Globus pallidus (tissue), 1 donor: ENCODE results near the gene CRLF3.
"Not testable (repeated sequence)": the region's sequence is repeated elsewhere in the genome, so short reads cannot be mapped to it uniquely, and the experiment has no call there.

Source experiments
- DNase-seq: peaks from one replicate; pipeline ENCODE4 v3.0.0-alpha.2; 2015; ENCODE audit warnings: low spot score

The CRLF3 gene

GRCh38 chr17:30824356-30825145 lies at the start of gene CRLF3:
TSS of gene CRLF3 (minus strand) at chr17:30824692. CDS start at chr17:30824651, 41 bp downstream.
- peak; percentile 89 for DNase-seq

- no peak for DNase-seq
These were observed 44.5 kb upstream of the CRLF3 start for GRCh38 chr17:30869005-30869404.

GRCh38 chr17:30864636-30865035 lies 40.1 kb upstream of the CRLF3 start:
- no peak for DNase-seq

- no peak for DNase-seq
These were observed 34.2 kb upstream of the CRLF3 start for GRCh38 chr17:30858556-30859250.

- DNase-seq: no peak
These were observed 29.7 kb upstream of the CRLF3 start for GRCh38 chr17:30854146-30854545.

GRCh38 chr17:30848021-30848420 lies 23.5 kb upstream of the CRLF3 start:
- DNase-seq: no peak

GRCh38 chr17:30840771-30841170 lies 16.3 kb upstream of the CRLF3 start:
- no peak for DNase-seq

- no peak for DNase-seq
These were observed 13.8 kb upstream of the CRLF3 start for GRCh38 chr17:30838202-30838807.

GRCh38 chr17:30832438-30833124 lies 8.1 kb upstream of the CRLF3 start:
- DNase-seq: no peak

GRCh38 chr17:30831663-30832437 lies 7.4 kb upstream of the CRLF3 start, which contains the start of gene ATAD5:
TSS of gene ATAD5 (plus strand) at chr17:30831966. CDS start at chr17:30832348, 382 bp downstream.
- peak; percentile 85 for DNase-seq

- no peak for DNase-seq
These were observed 6.8 kb upstream of the CRLF3 start for GRCh38 chr17:30831257-30831656.

- DNase-seq: no peak
These were observed 4.5 kb upstream of the CRLF3 start for GRCh38 chr17:30829022-30829421.

- DNase-seq: no peak
These were observed 2.6 kb upstream of the CRLF3 start for GRCh38 chr17:30827082-30827481.

- DNase-seq: no peak
These were observed 513 bp downstream of the CRLF3 start for GRCh38 chr17:30824002-30824355.

- no peak for DNase-seq
These were observed 1.1 kb downstream of the CRLF3 start for GRCh38 chr17:30823421-30823820.

GRCh38 chr17:30822919-30823318 lies 1.6 kb downstream of the CRLF3 start:
- DNase-seq: not testable (repeated sequence)

- no peak for DNase-seq
These were observed 2.4 kb downstream of the CRLF3 start for GRCh38 chr17:30821871-30822723.

GRCh38 chr17:30819971-30820705 lies 4.4 kb downstream of the CRLF3 start:
- no peak for DNase-seq

- no peak for DNase-seq
These were observed 8.3 kb downstream of the CRLF3 start for GRCh38 chr17:30816165-30816564.

GRCh38 chr17:30814860-30815259 lies 9.6 kb downstream of the CRLF3 start:
- not testable (repeated sequence) for DNase-seq
